HEK293T (cell line): ENCODE measurements around the gene EXOC6.

Source experiments
- BHLHE40 ChIP-seq: fragments of 450-650 bp; IDR thresholded peaks from 2 replicates; pipeline ENCODE4 v1.6.1; 2016; ENCODE audit warnings: mild to moderate bottlenecking, moderate library complexity, borderline replicate concordance
- FOXK2 ChIP-seq: fragments of 450-650 bp; IDR thresholded peaks from 2 replicates; pipeline ENCODE4 v1.6.1; 2016; ENCODE audit warnings: mild to moderate bottlenecking
- HDGF ChIP-seq: fragments of 450-650 bp; IDR thresholded peaks from 2 replicates; pipeline ENCODE4 v1.6.1; 2017; ENCODE audit warnings: antibody characterized with exemption, borderline replicate concordance
- L3MBTL2 ChIP-seq: fragments of 450-650 bp; conservative IDR thresholded peaks from 2 replicates; pipeline ENCODE4 v1.6.1; 2016; ENCODE audit warnings: mild to moderate bottlenecking
- SP1 ChIP-seq: fragments of 450-650 bp; IDR thresholded peaks from 2 replicates; pipeline ENCODE4 v1.6.1; 2017
- SUZ12 ChIP-seq: fragments of 450-650 bp; IDR thresholded peaks from 2 replicates; pipeline ENCODE4 v1.6.1; 2016; ENCODE audit warnings: mild to moderate bottlenecking

DNA sequence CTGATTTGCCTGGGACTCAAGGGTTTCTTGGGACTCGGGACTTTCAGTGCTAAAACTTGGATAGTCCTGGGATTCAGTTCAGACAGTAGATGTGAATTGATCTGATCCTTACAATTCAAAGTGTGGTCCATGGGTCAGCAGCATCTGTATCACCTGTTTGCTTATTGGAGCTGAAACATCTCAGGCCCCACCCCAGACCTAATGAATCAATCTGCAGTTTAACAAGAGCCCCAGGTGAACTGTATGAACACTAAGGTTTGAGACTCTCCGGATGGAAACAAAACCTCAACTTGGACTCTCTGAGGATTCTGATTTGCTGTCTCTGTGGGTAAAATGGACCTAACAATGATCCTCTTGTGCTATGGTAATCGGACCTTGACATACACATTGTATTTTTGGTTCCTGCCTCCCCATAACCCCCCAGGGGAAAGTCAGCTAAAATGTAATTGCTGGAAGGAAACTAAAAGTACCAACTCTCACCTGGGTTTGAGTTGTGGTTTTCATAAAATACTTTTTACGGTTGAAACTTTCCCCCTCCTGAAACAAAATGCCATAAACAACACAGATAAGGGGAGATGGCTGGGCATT lies 237.0 kb downstream of the EXOC6 start:
- TF ChIP-seq SUZ12: no peak
- no peak for TF ChIP-seq L3MBTL2
- no peak for TF ChIP-seq BHLHE40
- TF ChIP-seq SP1: no peak
- TF ChIP-seq HDGF: no peak
- TF ChIP-seq FOXK2: no peak
